Superior temporal gyrus (tissue), 1 donor: Measurements from ENCODE around the gene IL19.

Experiments used
- DNase-seq: peaks from one replicate; pipeline ENCODE4 v3.0.0-alpha.2; 2016; ENCODE audit errors: extremely low spot score

IL19 gene

DNA sequence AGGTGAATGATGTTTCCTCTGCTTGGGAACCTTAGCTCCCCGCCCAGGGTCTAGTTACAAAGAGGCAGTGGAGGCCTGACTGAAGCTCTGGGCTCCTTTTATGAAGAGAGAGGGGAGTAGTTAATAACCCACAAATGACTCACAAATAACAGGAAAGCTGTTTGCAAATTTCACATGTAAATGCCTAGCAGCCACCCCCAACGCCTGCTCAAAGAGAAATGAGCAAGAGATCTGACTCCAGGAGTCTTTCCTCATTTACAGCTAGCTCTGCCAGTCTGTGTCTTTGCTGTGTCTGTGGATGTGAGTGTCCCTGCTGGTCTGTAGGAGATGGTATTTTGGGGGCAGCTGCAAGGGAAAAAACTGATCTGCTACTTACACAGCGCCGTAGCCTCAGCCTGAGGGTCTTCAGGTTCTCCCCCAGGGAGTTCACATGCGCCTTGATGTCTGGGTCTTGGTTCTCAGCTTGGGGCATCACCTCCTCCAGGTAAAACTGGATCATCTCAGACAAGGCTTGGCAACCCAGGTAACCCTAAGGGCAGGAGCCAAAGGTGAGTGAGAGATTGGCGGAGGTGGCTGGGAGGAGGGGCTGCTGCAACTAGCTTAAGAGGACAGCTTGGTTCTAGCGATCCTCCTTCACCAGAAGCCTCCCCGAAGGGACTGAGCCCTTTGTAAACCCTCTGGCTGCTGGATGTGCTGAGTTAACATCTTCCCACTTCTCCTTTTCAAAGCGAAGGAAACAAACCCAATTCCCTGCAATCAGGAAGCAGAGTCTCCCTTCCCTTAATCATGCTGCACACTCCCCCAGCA, at the start of gene IL19:
Gene IL19 (plus strand): TSS at position 243 of the 807 bp plus-strand sequence. CDS start 65,890 bp downstream, outside the sequence.
- DNase-seq: no peak

GRCh38 chr1:206721454-206721853, 49.1 kb upstream of the IL19 start:
- DNase-seq: no peak

- no peak for DNase-seq
These were observed 47.7 kb upstream of the IL19 start for GRCh38 chr1:206722751-206723461.

DNA sequence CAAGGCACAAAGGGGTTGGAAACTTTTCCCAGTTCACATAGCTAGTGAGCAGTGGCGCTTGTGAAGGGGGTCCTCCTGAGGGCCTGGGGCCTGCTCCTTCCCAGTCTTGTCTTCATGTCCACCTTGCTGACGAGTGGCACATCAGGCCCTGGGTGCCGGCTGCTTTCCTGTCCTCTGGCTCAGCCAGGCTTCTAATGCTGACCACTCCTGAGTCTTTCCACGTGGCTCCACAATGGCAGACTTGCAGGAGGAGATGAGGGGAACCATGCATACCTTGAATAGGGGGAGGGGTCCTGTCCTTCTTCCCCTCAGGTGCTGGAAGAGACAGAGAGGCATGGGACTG, 47.1 kb upstream of the IL19 start:
- DNase-seq: no peak

- no peak for DNase-seq
These were observed 46.6 kb upstream of the IL19 start for GRCh38 chr1:206723805-206724472.

- DNase-seq: no peak
These were observed 45.2 kb upstream of the IL19 start for GRCh38 chr1:206725109-206725963.

- no peak for DNase-seq
These were observed 42.4 kb upstream of the IL19 start for GRCh38 chr1:206727981-206728696.

DNA sequence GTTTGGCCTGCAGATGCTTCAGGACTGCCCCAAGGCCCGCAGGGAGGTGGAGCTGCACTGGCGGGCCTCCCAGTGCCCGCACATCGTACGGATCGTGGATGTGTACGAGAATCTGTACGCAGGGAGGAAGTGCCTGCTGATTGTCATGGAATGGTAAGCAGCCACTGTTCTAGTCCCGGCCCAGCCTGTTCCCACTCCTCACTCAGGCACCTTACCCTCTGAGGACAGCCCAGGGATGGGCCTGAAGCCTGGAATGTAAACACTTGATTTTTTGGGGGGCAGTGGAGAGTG, 41.9 kb upstream of the IL19 start:
- no peak for DNase-seq

DNA sequence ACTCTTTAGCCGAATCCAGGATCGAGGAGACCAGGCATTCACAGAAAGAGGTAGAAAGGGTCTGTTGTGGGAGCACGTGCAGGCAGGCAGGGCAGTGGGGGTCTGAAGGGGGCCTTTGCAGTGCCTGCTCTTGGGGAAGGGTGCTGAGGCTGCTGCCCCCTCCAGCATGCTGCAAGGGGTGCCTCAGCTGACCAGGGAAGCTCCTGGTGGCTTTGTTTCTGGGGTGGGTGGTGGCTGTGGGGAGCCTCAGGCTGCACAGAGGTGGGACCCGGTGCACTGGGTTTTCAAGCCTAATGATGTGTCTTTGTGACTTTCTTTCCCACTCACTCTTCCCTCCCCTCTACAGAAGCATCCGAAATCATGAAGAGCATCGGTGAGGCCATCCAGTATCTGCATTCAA, 41.5 kb upstream of the IL19 start:
- no peak for DNase-seq

GRCh38 chr1:206729507-206729906, 41.1 kb upstream of the IL19 start:
- DNase-seq: no peak

DNA sequence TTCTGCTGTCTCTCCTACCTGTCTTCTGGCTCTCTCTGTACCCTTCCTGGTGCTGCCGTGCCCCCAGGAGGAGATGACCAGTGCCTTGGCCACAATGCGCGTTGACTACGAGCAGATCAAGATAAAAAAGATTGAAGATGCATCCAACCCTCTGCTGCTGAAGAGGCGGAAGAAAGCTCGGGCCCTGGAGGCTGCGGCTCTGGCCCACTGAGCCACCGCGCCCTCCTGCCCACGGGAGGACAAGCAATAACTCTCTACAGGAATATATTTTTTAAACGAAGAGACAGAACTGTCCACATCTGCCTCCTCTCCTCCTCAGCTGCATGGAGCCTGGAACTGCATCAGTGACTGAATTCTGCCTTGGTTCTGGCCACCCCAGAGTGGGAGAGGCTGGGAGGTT, 38.1 kb upstream of the IL19 start:
- DNase-seq: no peak

DNA sequence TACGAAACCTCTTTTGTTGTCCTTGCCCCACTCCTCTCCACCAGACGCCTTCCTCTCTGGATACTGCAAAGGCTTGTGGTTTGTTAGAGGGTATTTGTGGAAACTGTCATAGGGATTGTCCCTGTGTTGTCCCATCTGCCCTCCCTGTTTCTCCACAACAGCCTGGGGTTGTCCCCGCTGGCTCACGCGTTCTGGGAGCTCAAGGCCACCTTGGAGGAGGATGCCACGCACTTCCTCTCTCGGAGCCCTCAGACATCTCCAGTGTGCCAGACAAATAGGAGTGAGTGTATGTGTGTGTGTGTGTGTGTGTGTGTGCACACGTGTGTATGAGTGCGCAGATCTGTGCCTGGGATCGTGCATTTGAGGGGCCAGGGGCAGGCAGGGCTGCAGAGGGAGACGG, 37.6 kb upstream of the IL19 start:
- DNase-seq: no peak

- DNase-seq: peak; percentile 31
These were observed 36.0 kb upstream of the IL19 start for GRCh38 chr1:206734499-206735142.

- DNase-seq: no peak
These were observed 35.0 kb upstream of the IL19 start for GRCh38 chr1:206735553-206736031.

- DNase-seq: no peak
These were observed 33.5 kb upstream of the IL19 start for GRCh38 chr1:206736878-206737728.

- DNase-seq: no peak
These were observed 32.8 kb upstream of the IL19 start for GRCh38 chr1:206737729-206738201.

GRCh38 chr1:206738370-206739366, 31.9 kb upstream of the IL19 start:
- no peak for DNase-seq

DNA sequence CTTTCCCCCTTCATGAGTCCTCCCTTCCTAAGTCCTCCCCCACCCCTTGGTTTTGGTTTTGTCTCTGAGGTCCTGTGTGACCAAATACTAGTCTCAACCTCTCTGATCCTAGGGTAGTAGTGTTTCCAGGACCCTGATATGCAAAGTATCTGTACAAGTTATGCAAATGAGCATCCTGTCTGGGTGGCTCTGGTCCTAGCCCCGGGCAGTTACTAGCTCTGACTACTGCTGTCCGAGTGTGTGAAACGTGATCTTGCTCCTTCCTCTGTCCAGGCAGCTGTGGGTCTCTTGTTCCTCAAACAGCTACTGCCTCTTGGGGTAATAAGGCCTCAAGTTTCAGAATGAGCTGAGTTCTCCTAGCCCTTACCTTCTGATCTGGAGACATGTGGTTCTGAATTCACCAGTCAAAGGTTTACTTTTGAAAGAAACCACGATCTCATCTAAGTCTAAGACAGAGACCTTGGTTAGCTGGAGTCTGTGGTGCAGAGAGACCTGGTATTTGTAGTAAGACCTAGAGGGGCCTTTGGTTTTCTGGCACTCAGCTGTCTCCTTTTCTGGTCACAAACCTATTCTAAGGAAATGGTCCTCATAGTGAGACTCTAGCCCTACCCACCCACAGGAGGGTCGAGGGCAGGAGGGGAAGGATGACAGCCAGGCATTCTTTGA, 31.0 kb upstream of the IL19 start:
- no peak for DNase-seq
